T1000 (cell line): Measurements from ENCODE around the gene PPP4R1.

ENCODE experiments used
- DNase-seq: peaks from one replicate; lab custom pipeline; 2025; ENCODE audit warnings: mixed read lengths; lab: John Stamatoyannopoulos, UW

The PPP4R1 gene

DNA sequence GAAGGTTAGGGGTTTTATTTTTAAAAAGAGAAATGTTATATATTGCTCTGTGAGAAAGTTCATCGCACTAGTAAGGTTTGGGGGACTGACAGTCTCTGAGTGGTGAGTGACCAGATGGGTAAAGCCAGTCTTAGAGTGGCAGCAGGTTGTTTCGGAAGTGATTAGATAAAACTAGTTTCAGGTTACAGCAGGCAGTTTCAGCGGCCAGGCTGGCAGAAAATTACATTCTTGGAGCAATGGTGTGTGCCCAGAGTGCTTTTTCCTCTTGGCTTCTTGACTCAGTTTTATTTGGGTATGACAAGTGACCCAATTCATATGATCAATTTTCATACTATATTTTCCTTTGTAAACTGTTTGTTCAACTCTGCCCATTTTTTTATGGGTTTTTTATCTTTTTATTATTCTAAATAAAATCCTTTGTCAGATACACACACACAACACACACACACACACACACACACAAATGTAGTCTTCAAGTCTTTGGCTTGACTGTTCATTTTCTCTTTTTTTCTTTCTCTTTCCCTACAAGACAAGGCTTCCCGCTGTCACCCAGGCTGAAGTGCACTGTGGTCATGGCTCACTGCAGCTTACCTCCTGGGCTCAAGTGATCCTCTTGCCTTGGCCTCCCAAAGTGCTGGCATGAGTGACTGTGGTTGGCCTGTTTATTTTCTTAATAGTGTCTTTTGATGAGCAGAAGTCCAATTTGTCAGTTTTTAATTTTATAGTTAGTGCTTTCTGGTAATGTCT, 108.1 kb downstream of the PPP4R1 start:
- DNase-seq: no peak
